ENCODE data around the gene CAPN14.

CAPN14 gene

GRCh38 chr2:31200972-31201371 lies 16.3 kb downstream of the CAPN14 start:
- TF ChIP-seq, protein P1, sequence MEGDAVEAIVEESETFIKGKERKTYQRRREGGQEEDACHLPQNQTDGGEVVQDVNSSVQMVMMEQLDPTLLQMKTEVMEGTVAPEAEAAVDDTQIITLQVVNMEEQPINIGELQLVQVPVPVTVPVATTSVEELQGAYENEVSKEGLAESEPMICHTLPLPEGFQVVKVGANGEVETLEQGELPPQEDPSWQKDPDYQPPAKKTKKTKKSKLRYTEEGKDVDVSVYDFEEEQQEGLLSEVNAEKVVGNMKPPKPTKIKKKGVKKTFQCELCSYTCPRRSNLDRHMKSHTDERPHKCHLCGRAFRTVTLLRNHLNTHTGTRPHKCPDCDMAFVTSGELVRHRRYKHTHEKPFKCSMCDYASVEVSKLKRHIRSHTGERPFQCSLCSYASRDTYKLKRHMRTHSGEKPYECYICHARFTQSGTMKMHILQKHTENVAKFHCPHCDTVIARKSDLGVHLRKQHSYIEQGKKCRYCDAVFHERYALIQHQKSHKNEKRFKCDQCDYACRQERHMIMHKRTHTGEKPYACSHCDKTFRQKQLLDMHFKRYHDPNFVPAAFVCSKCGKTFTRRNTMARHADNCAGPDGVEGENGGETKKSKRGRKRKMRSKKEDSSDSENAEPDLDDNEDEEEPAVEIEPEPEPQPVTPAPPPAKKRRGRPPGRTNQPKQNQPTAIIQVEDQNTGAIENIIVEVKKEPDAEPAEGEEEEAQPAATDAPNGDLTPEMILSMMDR (IDR thresholded peaks at IDR 0.05; ENCODE audit: insufficient read depth, low read length) = no peak
- TF ChIP-seq POLR2AphosphoS5 (IDR thresholded peaks at IDR 0.05; ENCODE audit: low read depth) (no peak), GABPA (IDR thresholded peaks at IDR 0.05; ENCODE audit: low read depth) (no peak)
- Histone ChIP-seq H3K4me3 (replicated peaks; ENCODE audit: insufficient read depth, low read length) (no peak overlapping the region), H3K27ac (replicated peaks) (no peak overlapping the region), H3K27me3 (ENCODE audit: insufficient read depth, poor library complexity, severe bottlenecking) (no peaks in the 10 kb centered on the region)
- no peak for DNase-seq (ENCODE audit: low read depth in 1 of 2, low spot score in 1 of 2)

- no peak overlapping the region for H3K4me3 ChIP-seq (replicated peaks; ENCODE audit: insufficient read depth, low read length)
- no peak overlapping the region for H3K27ac ChIP-seq (replicated peaks)
- no peak for DNase-seq (ENCODE audit: low read depth in 1 of 2, low spot score in 1 of 2)
- TF ChIP-seq, protein P1 (IDR thresholded peaks at IDR 0.05; ENCODE audit: insufficient read depth, low read length) = no peak
- TF ChIP-seq POLR2AphosphoS5 (IDR thresholded peaks at IDR 0.05; ENCODE audit: low read depth) = no peak
- no peak for TF ChIP-seq SPI1 (IDR thresholded peaks at IDR 0.05; ENCODE audit: borderline replicate concordance, low read depth)
- TF ChIP-seq, protein P2, sequence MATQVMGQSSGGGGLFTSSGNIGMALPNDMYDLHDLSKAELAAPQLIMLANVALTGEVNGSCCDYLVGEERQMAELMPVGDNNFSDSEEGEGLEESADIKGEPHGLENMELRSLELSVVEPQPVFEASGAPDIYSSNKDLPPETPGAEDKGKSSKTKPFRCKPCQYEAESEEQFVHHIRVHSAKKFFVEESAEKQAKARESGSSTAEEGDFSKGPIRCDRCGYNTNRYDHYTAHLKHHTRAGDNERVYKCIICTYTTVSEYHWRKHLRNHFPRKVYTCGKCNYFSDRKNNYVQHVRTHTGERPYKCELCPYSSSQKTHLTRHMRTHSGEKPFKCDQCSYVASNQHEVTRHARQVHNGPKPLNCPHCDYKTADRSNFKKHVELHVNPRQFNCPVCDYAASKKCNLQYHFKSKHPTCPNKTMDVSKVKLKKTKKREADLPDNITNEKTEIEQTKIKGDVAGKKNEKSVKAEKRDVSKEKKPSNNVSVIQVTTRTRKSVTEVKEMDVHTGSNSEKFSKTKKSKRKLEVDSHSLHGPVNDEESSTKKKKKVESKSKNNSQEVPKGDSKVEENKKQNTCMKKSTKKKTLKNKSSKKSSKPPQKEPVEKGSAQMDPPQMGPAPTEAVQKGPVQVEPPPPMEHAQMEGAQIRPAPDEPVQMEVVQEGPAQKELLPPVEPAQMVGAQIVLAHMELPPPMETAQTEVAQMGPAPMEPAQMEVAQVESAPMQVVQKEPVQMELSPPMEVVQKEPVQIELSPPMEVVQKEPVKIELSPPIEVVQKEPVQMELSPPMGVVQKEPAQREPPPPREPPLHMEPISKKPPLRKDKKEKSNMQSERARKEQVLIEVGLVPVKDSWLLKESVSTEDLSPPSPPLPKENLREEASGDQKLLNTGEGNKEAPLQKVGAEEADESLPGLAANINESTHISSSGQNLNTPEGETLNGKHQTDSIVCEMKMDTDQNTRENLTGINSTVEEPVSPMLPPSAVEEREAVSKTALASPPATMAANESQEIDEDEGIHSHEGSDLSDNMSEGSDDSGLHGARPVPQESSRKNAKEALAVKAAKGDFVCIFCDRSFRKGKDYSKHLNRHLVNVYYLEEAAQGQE (IDR thresholded peaks at IDR 0.05; ENCODE audit: insufficient replicate concordance, low read depth) = no peak
- TF ChIP-seq GABPA (IDR thresholded peaks at IDR 0.05; ENCODE audit: low read depth) = no peak
- no peaks in the 10 kb centered on the region for H3K27me3 ChIP-seq (ENCODE audit: insufficient read depth, poor library complexity, severe bottlenecking)
These were observed 18.1 kb downstream of the CAPN14 start for GRCh38 chr2:31199206-31199605.

DNA sequence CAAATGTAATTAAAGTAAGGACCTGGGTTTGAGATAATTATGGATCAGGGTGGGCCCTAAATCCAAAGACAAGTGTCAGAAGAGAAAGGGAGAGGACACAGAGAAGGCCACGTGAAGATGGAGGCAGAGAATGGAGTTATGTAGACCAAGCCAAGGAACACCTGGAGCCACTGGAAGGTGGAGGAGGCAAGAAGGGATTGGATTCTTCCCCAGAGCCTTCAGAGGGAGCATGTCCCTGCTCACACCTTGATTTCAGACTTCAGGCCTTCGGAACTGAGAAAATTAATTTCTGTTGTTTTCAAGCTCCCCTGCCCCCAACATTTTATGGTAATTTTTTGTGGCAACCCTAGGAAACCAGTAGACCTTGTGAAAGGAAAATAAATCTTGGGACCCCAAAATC lies 19.6 kb downstream of the CAPN14 start:
- TF ChIP-seq, protein P2 (IDR thresholded peaks at IDR 0.05; ENCODE audit: insufficient replicate concordance, low read depth) = no peak
- no peak overlapping the region for H3K4me3 ChIP-seq (replicated peaks; ENCODE audit: insufficient read depth, low read length)
- no peak for DNase-seq (ENCODE audit: low read depth in 1 of 2, low spot score in 1 of 2)
- H3K27me3 ChIP-seq (ENCODE audit: insufficient read depth, poor library complexity, severe bottlenecking) = no peaks in the 10 kb centered on the region
- H3K27ac ChIP-seq (replicated peaks) = no peak overlapping the region

GRCh38 chr2:31197166-31197565 lies 20.1 kb downstream of the CAPN14 start:
- Histone ChIP-seq H3K27ac (replicated peaks) (no peak overlapping the region), H3K4me3 (replicated peaks; ENCODE audit: insufficient read depth, low read length) (no peak overlapping the region), H3K27me3 (ENCODE audit: insufficient read depth, poor library complexity, severe bottlenecking) (no peaks in the 10 kb centered on the region)
- no peak for DNase-seq (ENCODE audit: low read depth in 1 of 2, low spot score in 1 of 2)
- TF ChIP-seq, protein P1 (IDR thresholded peaks at IDR 0.05; ENCODE audit: insufficient read depth, low read length) = no peak
- TF ChIP-seq POLR2AphosphoS5 (IDR thresholded peaks at IDR 0.05; ENCODE audit: low read depth) (no peak), GABPA (IDR thresholded peaks at IDR 0.05; ENCODE audit: low read depth) (no peak), SPI1 (IDR thresholded peaks at IDR 0.05; ENCODE audit: borderline replicate concordance, low read depth) (no peak)
- TF ChIP-seq, protein P2 (IDR thresholded peaks at IDR 0.05; ENCODE audit: insufficient replicate concordance, low read depth) = no peak
